Liver (tissue), 9 donors: ENCODE results near the gene NR4A2. TPM values are rescaled to one million over a fixed set of nuclear protein-coding genes. Genes with fewer than 3 reads are reported as not detected.

Experiments
- DNase-seq: peaks from one replicate; pipeline ENCODE4 v3.0.0-alpha.2; 2017; ENCODE audit warnings: low spot score
- H3K27ac ChIP-seq, 2 donors: one replicate each; pipeline ENCODE4 v1.7.0; 2013; ENCODE audit warnings: inconsistent platforms in 2 of 2, low read length in 2 of 2, control low read depth in 1 of 2, low read depth in 1 of 2, mild to moderate bottlenecking in 1 of 2
- H3K27me3 ChIP-seq, 4 donors: one replicate each; pipeline versions ENCODE4 v1.6.1 to v1.7.0; 2013; ENCODE audit warnings: low read length in 3 of 4, inconsistent platforms in 1 of 4, mild to moderate bottlenecking in 1 of 4, moderate library complexity in 1 of 4; ENCODE audit not compliant: control insufficient read depth in 4 of 4, insufficient read depth in 4 of 4
- H3K36me3 ChIP-seq, 4 donors: one replicate each; pipeline versions ENCODE4 v1.6.1 to v1.7.0; 2013; ENCODE audit warnings: low read length in 3 of 4, mild to moderate bottlenecking in 3 of 4, low read depth in 1 of 4, moderate library complexity in 1 of 4; ENCODE audit not compliant: control insufficient read depth in 4 of 4, insufficient read depth in 3 of 4
- H3K4me1 ChIP-seq, 4 donors: one replicate each; pipeline versions ENCODE4 v1.6.1 to v1.7.0; 2013; ENCODE audit warnings: low read length in 3 of 4, mild to moderate bottlenecking in 3 of 4, moderate library complexity in 1 of 4; ENCODE audit not compliant: control insufficient read depth in 4 of 4, insufficient read depth in 4 of 4
- H3K4me3 ChIP-seq, 3 donors: one replicate each; pipeline versions ENCODE4 v1.6.1 to v1.7.0; 2013; ENCODE audit warnings: low read length in 3 of 3, control low read depth in 1 of 3, low read depth in 1 of 3, mild to moderate bottlenecking in 1 of 3
- H3K9ac ChIP-seq, 2 donors: one replicate each; pipeline ENCODE4 v1.7.0; 2013; ENCODE audit warnings: low read length in 2 of 2, mild to moderate bottlenecking in 2 of 2, moderate library complexity in 2 of 2, control low read depth in 1 of 2, low read depth in 1 of 2
- H3K9me3 ChIP-seq, 4 donors: one replicate each; pipeline versions ENCODE4 v1.6.1 to v1.7.0; 2013; ENCODE audit warnings: low read length in 3 of 4; ENCODE audit not compliant: control insufficient read depth in 4 of 4
- CTCF ChIP-seq: fragments of 150-350 bp; IDR thresholded peaks from 2 replicates; pipeline ENCODE4 v1.5.1; 2017; ENCODE audit warnings: improper control_type of control experiment, low read depth, low read length; ENCODE audit not compliant: missing input control
- EGR1 ChIP-seq, 2 donors: IDR thresholded peaks; 2 replicates each; pipeline ENCODE4 v1.6.1; 2016 to 2018; ENCODE audit warnings: antibody characterized with exemption in 2 of 2, low read depth in 2 of 2
- FOXA1 ChIP-seq: IDR thresholded peaks from 2 replicates; pipeline ENCODE4 v1.6.1; 2016; ENCODE audit warnings: antibody characterized with exemption
- FOXA2 ChIP-seq: IDR thresholded peaks from 2 replicates; pipeline ENCODE4 v1.6.1; 2016; ENCODE audit warnings: antibody characterized with exemption
- GABPA ChIP-seq, 2 donors: IDR thresholded peaks in 1 of 2; conservative IDR thresholded peaks in 1 of 2; 2 replicates each; pipeline ENCODE4 v1.6.1; 2016; ENCODE audit warnings: antibody characterized with exemption in 2 of 2, mild to moderate bottlenecking in 1 of 2, moderate library complexity in 1 of 2
- HNF4A ChIP-seq, 2 donors: conservative IDR thresholded peaks; 2 replicates each; pipeline ENCODE4 v1.6.1; 2016; ENCODE audit warnings: antibody characterized with exemption in 2 of 2, mild to moderate bottlenecking in 2 of 2
- HNF4G ChIP-seq: IDR thresholded peaks from 2 replicates; pipeline ENCODE4 v1.6.1; 2016; ENCODE audit warnings: antibody characterized with exemption
- NR2F2 ChIP-seq: IDR thresholded peaks from 2 replicates; pipeline ENCODE4 v1.6.1; 2016; ENCODE audit warnings: antibody characterized with exemption
- REST ChIP-seq: IDR thresholded peaks from 2 replicates; pipeline ENCODE4 v1.6.1; 2016; ENCODE audit warnings: antibody characterized with exemption, mild to moderate bottlenecking
- RXRA ChIP-seq, 2 donors: IDR thresholded peaks; 2 replicates each; pipeline ENCODE4 v1.6.1; 2017 to 2018; ENCODE audit warnings: antibody characterized with exemption in 2 of 2, mild to moderate bottlenecking in 1 of 2
- SP1 ChIP-seq: IDR thresholded peaks from 2 replicates; pipeline ENCODE4 v1.6.1; 2018; ENCODE audit warnings: antibody characterized with exemption, mild to moderate bottlenecking
- YY1 ChIP-seq: IDR thresholded peaks from 2 replicates; pipeline ENCODE4 v1.6.1; 2016; ENCODE audit warnings: antibody characterized with exemption, mild to moderate bottlenecking
- WGBS: extraction: QIAGEN DNeasy Blood & Tissue Kit; methylation state at CpG from one replicate; pipeline ENCODE4 v1.1.7; 2013; 5-methylcytosine and 5-hydroxymethylcytosine counted together
- polyA plus RNA-seq, 2 donors: library from polyadenylated mRNA; stranded (reverse) in 1 of 2; unstranded in 1 of 2; fragments of 200-250 nt in 1 of 2; fragments of >200 nt in 1 of 2; fragmentation: Nextera tagmentation in 1 of 2; extraction: Ambion mirVana in 1 of 2; gene quantifications; one replicate each; pipeline versions ENCODE4 v1.2.1 to v1.2.3, GENCODE V29; 2013 to 2015
- total RNA-seq, 2 donors: library from RNA; depleted of rRNA; stranded (reverse); fragments of >200 nt; gene quantifications; one replicate each; pipeline ENCODE4 v1.2.3, GENCODE V29; 2014
- donor health status: healthy.
- donor health status: healthy.
- donor health status: healthy.
- donor health status: healthy.
- donor health status: healthy.

Gene NR4A2
- total and polyA plus RNA-seq, 4 donors: 0.08 to 0.96 (median 0.25) TPM

GRCh38 chr2:156349161-156349560, 16.6 kb upstream of the NR4A2 start:
- H3K4me1 ChIP-seq: no peaks in the 10 kb centered on the region
- no peaks in the 10 kb centered on the region for H3K36me3 ChIP-seq
- no peak for TF ChIP-seq YY1
- no peak for TF ChIP-seq NR2F2
- no peak for TF ChIP-seq RXRA (IDR thresholded peaks at IDR 0.05)
- no peak for TF ChIP-seq FOXA1
- TF ChIP-seq SP1: no peak
- no peak for TF ChIP-seq FOXA2
- TF ChIP-seq REST: no peak
- TF ChIP-seq HNF4G: no peak
- DNase-seq: no peak
- no peak overlapping the region for H3K9ac ChIP-seq
- H3K9me3 ChIP-seq: no peaks in the 10 kb centered on the region
- H3K27me3 ChIP-seq: no peaks in the 10 kb centered on the region
- no peak overlapping the region for H3K4me3 ChIP-seq
- H3K27ac ChIP-seq: no peak overlapping the region

- DNase-seq: no peak
- TF ChIP-seq CTCF: no peak
- TF ChIP-seq GABPA (IDR thresholded peaks at IDR 0.05 in 1 of 2, conservative IDR thresholded peaks at IDR 0.05 in 1 of 2): no peak
- TF ChIP-seq EGR1 (IDR thresholded peaks at IDR 0.05; ENCODE audit: low read depth in 2 of 2): no peak
- TF ChIP-seq YY1: no peak
- H3K4me3 ChIP-seq: no peak overlapping the region
- peaks cover 0 to 6% (median 2%) of the 10 kb centered on the region in 4 donors for H3K4me1 ChIP-seq
- H3K36me3 ChIP-seq: no peaks in the 10 kb centered on the region
- 86% methylated on average over 3 of the region's 3 CpGs for WGBS
- no peak overlapping the region for H3K9ac ChIP-seq
- H3K27me3 ChIP-seq: no peaks in the 10 kb centered on the region
- no peak overlapping the region for H3K27ac ChIP-seq
- no peaks in the 10 kb centered on the region for H3K9me3 ChIP-seq
These were observed 14.9 kb upstream of the NR4A2 start for GRCh38 chr2:156347431-156347830.

GRCh38 chr2:156346731-156347130, 14.2 kb upstream of the NR4A2 start:
- 93% methylated on average over 4 of the region's 4 CpGs for WGBS

More at GRCh38 chr2:156346731-156347130, 14.2 kb upstream of the NR4A2 start:
- H3K27ac ChIP-seq: no peak overlapping the region
- H3K9me3 ChIP-seq: no peaks in the 10 kb centered on the region
- DNase-seq: no peak
- H3K9ac ChIP-seq: no peak overlapping the region
- no peak for TF ChIP-seq FOXA2
- no peak for TF ChIP-seq RXRA (IDR thresholded peaks at IDR 0.05)
- no peak for TF ChIP-seq REST
- TF ChIP-seq HNF4A (conservative IDR thresholded peaks at IDR 0.05): no peak
- no peaks in the 10 kb centered on the region for H3K27me3 ChIP-seq
- H3K4me3 ChIP-seq: no peak overlapping the region
- H3K4me1 ChIP-seq: peaks cover 0 to 6% (median 2%) of the 10 kb centered on the region in 4 donors
- H3K36me3 ChIP-seq: no peaks in the 10 kb centered on the region
